Measurements from ENCODE around the gene PSMA8.
"Not testable (repeated sequence)": the region's sequence is repeated elsewhere in the genome, so short reads cannot be mapped to it uniquely, and the experiment has no call there.

GRCh38 chr18:26121994-26122393 is 11.7 kb upstream of the PSMA8 start:
- TF ChIP-seq CTCF, POLR2A (IDR thresholded peaks at IDR 0.05): not testable (repeated sequence)

Measured in esophagus squamous epithelium (tissue), 4 donors.